ENCODE measurements around the gene SPRY1.

SPRY1 gene

GRCh38 chr4:123449780-123450179 is 53.2 kb downstream of the SPRY1 start:
- H3K4me3 ChIP-seq (ENCODE audit: low read length): no peak overlapping the region
- no peak for TF ChIP-seq CTCF (IDR thresholded peaks at IDR 0.05; ENCODE audit: insufficient read depth, low read depth, low read length, missing control alignments)
- DNase-seq (ENCODE audit: low read depth): peak; percentile 20

- no peak for TF ChIP-seq CTCF (IDR thresholded peaks at IDR 0.05; ENCODE audit: insufficient read depth, low read depth, low read length, missing control alignments)
- no peak overlapping the region for H3K4me3 ChIP-seq (ENCODE audit: low read length)
- DNase-seq (ENCODE audit: low read depth): no peak
Observed at GRCh38 chr4:123450393-123450792, 53.8 kb downstream of the SPRY1 start.

GRCh38 chr4:123452616-123453015 is 56.0 kb downstream of the SPRY1 start:
- DNase-seq (ENCODE audit: low read depth): peak; percentile 96
- H3K4me3 ChIP-seq (ENCODE audit: low read length): no peak overlapping the region
- no peak for TF ChIP-seq CTCF (IDR thresholded peaks at IDR 0.05; ENCODE audit: insufficient read depth, low read depth, low read length, missing control alignments)

GRCh38 chr4:123453061-123453680 is 56.6 kb downstream of the SPRY1 start:
- DNase-seq (ENCODE audit: low read depth): peak; percentile 11
- no peak overlapping the region for H3K4me3 ChIP-seq (ENCODE audit: low read length)
- TF ChIP-seq CTCF (IDR thresholded peaks at IDR 0.05; ENCODE audit: insufficient read depth, low read depth, low read length, missing control alignments): no peak

All from epithelial cell of esophagus (primary cell).